ENCODE data around the gene GM2A. TPM values are rescaled to one million over a fixed set of nuclear protein-coding genes. Genes with fewer than 3 reads are reported as not detected.

GM2A gene
- total and polyA plus RNA-seq, 5 donors from 2014 or later: 4.7 to 12.0 (median 6.2) TPM

DNA sequence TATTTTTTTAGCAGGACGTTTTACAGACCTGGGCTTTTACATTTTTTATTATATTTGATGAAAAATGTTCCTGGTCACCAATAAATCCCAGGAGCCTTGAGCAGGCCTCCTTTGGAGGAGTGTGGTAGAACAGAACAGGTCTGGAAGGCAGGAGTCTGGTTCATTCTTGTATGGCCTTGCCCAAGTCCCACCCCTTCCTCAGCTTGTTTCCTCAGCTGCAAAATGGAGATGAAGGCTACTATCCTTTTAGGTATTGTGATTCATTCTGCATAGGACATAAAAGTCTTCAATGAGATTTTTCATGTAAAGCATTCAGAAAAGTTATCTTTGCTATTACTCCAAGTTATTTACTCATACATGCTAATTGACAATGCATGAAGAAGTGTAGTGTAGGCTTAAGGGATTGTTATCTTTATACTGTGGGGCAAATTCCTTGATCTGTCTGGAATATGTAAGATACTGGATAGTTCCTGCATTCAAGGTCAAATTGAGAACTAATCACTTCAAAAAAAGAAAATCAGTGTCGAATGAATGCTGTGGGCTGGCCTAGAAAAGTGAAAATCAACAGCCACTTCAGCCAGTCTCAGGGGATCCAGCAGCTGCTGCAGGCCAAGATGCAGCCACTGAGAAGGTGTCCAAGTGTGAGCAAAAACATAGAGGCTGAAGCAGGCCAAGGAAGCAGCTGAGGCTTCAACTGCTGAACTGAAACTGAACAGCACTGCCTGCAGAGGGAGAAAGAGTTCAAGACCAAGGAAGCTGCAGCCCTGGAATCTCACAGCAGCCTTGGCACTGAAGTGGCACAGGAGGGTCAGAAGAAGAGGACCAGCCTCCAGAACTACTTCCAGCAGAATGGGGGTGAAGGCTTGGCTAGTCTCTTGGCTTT is 66.1 kb downstream of the GM2A start:
- no peaks in the 10 kb centered on the region for H3K27me3 ChIP-seq (ENCODE audit: control insufficient read depth, insufficient read depth, low read length)

More for the DNA sequence above, 66.1 kb downstream of the GM2A start:
- Mint-ChIP-seq H3K36me3 (no peaks in the 10 kb centered on the region), H3K27ac (peak overlapping the region in 1 of 3 donors; percentile 27), H3K27me3 (peaks cover 32% of the 10 kb centered on the region), H3K9me3 (no peaks in the 10 kb centered on the region), H3K4me3 (no peak overlapping the region), H3K4me1 (peaks cover 0 to 3% (median 0%) of the 10 kb centered on the region in 4 donors)
- no peak for DNase-seq
- Histone ChIP-seq H3K9me3 (ENCODE audit: control insufficient read depth in 2 of 2, low read length in 2 of 2) (no peaks in the 10 kb centered on the region), H3K27ac (ENCODE audit: insufficient read depth, low read length, poor library complexity, severe bottlenecking) (no peak overlapping the region), H3K4me1 (ENCODE audit: control insufficient read depth, insufficient read depth, low read length, poor library complexity, severe bottlenecking) (no peaks in the 10 kb centered on the region), H3K36me3 (ENCODE audit: control insufficient read depth, insufficient read depth, low read length) (no peaks in the 10 kb centered on the region), H3K4me3 (ENCODE audit: low read depth, low read length) (no peak overlapping the region)
- no peak for ATAC-seq (ENCODE audit: low read depth in 2 of 2)

Other genes starting within 250 kb of the GM2A start
- gene GPX3, start 232.6 kb upstream of the GM2A start, total RNA-seq: 1.2 TPM
- 1 to 10 TPM in 2 of 4 donors, under 1 TPM in 2; 0.52 to 1.3 (median 0.81) TPM for gene GPX3, start 232.6 kb upstream of the GM2A start, polyA plus RNA-seq
- 259 TPM for gene TNIP1, start 172.2 kb upstream of the GM2A start, total RNA-seq
- 10 to 100 TPM; 46.9 to 71.5 (median 59.8) TPM for gene TNIP1, start 172.2 kb upstream of the GM2A start, polyA plus RNA-seq
- gene ANXA6, start 95.4 kb upstream of the GM2A start, total RNA-seq: 364 TPM
- gene ANXA6, start 95.4 kb upstream of the GM2A start, polyA plus RNA-seq: 100 to 1,000 TPM; 171 to 329 (median 244) TPM
- gene CCDC69, start 29.1 kb upstream of the GM2A start, total RNA-seq: 104 TPM
- gene CCDC69, start 29.1 kb upstream of the GM2A start, polyA plus RNA-seq: 10 to 100 TPM; 78.2 to 97.0 (median 87.7) TPM
- not detected for gene SLC36A3, start 50.6 kb downstream of the GM2A start, total RNA-seq
- gene SLC36A3, start 50.6 kb downstream of the GM2A start, polyA plus RNA-seq: not detected
- gene SLC36A2, start 94.4 kb downstream of the GM2A start, total RNA-seq: not detected
- gene SLC36A2, start 94.4 kb downstream of the GM2A start, polyA plus RNA-seq: not detected
- gene SLC36A1, start 194.4 kb downstream of the GM2A start, total RNA-seq: 5.4 TPM
- 1 to 10 TPM in 2 of 4 donors, under 1 TPM in 2; 0.59 to 3.1 (median 1.3) TPM for gene SLC36A1, start 194.4 kb downstream of the GM2A start, polyA plus RNA-seq

All from CD4-positive, CD25-positive, alpha-beta regulatory T cell (primary cell).